Neutrophil (primary cell): ENCODE data around the gene DCLRE1B.

Experiments
- H3K27ac ChIP-seq: fragments of 200-600 bp; sonication (generic); 2 replicates; pipeline ENCODE4 v1.5.1; 2016; ENCODE audit warnings: mild to moderate bottlenecking, moderate library complexity
- H3K27me3 ChIP-seq: fragments of 200-600 bp; sonication (generic); 2 replicates; pipeline ENCODE4 v1.6.0; 2016; ENCODE audit warnings: mild to moderate bottlenecking
- H3K36me3 ChIP-seq: fragments of 200-600 bp; sonication (generic); 2 replicates; pipeline ENCODE4 v1.5.1; 2017
- H3K4me1 ChIP-seq, 2 experiments: fragments of 200-600 bp in 1 of 2; sonication (generic) in 1 of 2; 1 replicate in 1 of 2; 2 replicates in 1 of 2; pipeline versions ENCODE4 v1.5.1 to v1.6.1; 2013 to 2016; ENCODE audit warnings: low read depth in 1 of 2, low read length in 1 of 2, mild to moderate bottlenecking in 1 of 2, moderate library complexity in 1 of 2; ENCODE audit not compliant: control insufficient read depth in 1 of 2, insufficient read depth in 1 of 2
- H3K4me3 ChIP-seq, 2 experiments: fragments of 200-600 bp in 1 of 2; sonication (generic) in 1 of 2; 1 replicate in 1 of 2; 2 replicates in 1 of 2; pipeline ENCODE4 v1.5.1; 2013 to 2016; ENCODE audit warnings: low read depth in 1 of 2, low read length in 1 of 2, mild to moderate bottlenecking in 1 of 2, moderate library complexity in 1 of 2
- H3K9me3 ChIP-seq: fragments of 200-600 bp; sonication (generic); 2 replicates; pipeline ENCODE4 v1.5.1; 2016
- TF ChIP-seq, protein P1 (sequence below): fragments of 200-600 bp; sonication (generic); IDR thresholded peaks from 2 replicates; pipeline ENCODE4 v1.5.1; 2016; ENCODE audit warnings: antibody characterized with exemption

Gene DCLRE1B

DNA sequence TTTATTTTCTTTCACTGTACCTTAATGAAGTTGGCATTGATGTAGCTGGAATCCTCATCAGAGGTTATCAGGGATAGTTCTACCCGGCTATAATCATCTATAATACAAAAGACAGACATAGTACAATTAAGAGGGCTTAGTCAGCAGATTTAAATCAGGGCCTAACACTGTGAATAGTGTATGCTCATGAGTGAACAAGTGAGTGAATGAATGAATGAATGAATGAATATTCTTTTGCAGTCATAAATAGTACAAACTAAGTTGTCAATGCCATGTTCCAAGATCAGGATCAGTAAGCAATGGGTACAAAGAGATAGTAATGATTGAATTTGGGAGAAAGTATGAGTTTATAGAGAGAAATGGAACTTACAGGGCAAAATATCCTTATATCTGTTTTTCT, 46.1 kb upstream of the DCLRE1B start:
- peaks cover 28% of the 10 kb centered on the region for H3K36me3 ChIP-seq
- no peaks in the 10 kb centered on the region for H3K27me3 ChIP-seq
- peak overlapping the region; percentile 81 for H3K27ac ChIP-seq
- no peaks in the 10 kb centered on the region for H3K9me3 ChIP-seq
- peak overlapping the region in 1 of 2 experiments; percentile 24 for H3K4me3 ChIP-seq
- TF ChIP-seq, protein P1, sequence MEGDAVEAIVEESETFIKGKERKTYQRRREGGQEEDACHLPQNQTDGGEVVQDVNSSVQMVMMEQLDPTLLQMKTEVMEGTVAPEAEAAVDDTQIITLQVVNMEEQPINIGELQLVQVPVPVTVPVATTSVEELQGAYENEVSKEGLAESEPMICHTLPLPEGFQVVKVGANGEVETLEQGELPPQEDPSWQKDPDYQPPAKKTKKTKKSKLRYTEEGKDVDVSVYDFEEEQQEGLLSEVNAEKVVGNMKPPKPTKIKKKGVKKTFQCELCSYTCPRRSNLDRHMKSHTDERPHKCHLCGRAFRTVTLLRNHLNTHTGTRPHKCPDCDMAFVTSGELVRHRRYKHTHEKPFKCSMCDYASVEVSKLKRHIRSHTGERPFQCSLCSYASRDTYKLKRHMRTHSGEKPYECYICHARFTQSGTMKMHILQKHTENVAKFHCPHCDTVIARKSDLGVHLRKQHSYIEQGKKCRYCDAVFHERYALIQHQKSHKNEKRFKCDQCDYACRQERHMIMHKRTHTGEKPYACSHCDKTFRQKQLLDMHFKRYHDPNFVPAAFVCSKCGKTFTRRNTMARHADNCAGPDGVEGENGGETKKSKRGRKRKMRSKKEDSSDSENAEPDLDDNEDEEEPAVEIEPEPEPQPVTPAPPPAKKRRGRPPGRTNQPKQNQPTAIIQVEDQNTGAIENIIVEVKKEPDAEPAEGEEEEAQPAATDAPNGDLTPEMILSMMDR: no peak
- H3K4me1 ChIP-seq: peaks cover 49 to 60% of the 10 kb centered on the region in 2 experiments

- Histone ChIP-seq H3K27ac (peak overlapping the region; percentile 81), H3K4me3 (peak overlapping the region; percentile 24 to 28)
- TF ChIP-seq, protein P1: no peak
These were observed 45.5 kb upstream of the DCLRE1B start for GRCh38 chr1:113859478-113860175.

DNA sequence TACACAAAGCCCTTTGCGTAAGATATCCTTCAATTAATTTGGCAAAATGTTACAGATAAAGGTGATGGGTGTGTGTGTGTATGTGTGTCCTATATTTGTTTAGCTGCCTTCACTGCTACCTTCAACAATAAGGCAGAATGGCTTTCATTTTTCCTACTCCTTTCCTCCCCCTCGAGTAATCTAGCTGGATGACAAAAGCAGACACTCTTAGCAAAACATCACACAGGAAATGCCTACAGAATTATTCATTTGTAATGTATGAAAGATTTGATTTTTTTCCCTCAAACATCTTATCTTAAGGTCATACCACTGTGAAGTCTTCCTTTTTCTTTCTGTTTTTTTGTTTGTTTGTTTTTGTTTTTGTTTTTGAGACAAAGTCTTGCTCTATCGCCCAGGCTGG, 44.2 kb upstream of the DCLRE1B start:
- no peak overlapping the region for H3K4me3 ChIP-seq
- H3K27ac ChIP-seq: peak overlapping the region; percentile 81
- peaks cover 12% of the 10 kb centered on the region for H3K36me3 ChIP-seq
- TF ChIP-seq, protein P1: no peak
- no peaks in the 10 kb centered on the region for H3K27me3 ChIP-seq
- no peaks in the 10 kb centered on the region for H3K9me3 ChIP-seq
- H3K4me1 ChIP-seq: peaks cover 49 to 60% of the 10 kb centered on the region in 2 experiments

More at GRCh38 chr1:113859478-113860175, 45.5 kb upstream of the DCLRE1B start:
- H3K4me1 ChIP-seq: peaks cover 49 to 60% of the 10 kb centered on the region in 2 experiments
- peaks cover 21% of the 10 kb centered on the region for H3K36me3 ChIP-seq
- no peaks in the 10 kb centered on the region for H3K27me3 ChIP-seq
- no peaks in the 10 kb centered on the region for H3K9me3 ChIP-seq

DNA sequence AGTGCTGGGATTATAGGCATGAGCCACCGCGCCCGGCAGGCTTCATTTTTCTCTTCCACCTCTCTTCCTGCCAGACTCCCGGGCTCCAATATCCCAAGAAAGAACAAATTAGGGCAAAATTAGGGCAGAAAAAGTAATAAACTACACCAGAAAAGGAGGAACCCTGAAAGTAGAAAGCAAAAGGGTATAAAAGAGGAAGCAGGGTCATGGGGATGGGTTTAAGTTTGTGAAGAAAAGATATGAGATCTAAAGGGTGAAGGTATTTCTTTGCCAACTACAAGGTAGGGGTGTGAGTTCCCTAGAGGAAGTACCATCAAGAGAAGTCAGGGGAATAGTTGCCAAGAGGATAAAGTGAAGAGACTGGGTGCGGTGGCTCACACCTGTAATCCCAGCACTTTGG, 43.5 kb upstream of the DCLRE1B start:
- Histone ChIP-seq H3K4me3 (no peak overlapping the region), H3K27me3 (no peaks in the 10 kb centered on the region), H3K4me1 (peaks cover 53 to 66% of the 10 kb centered on the region in 2 experiments), H3K9me3 (no peaks in the 10 kb centered on the region), H3K27ac (peak overlapping the region; percentile 81), H3K36me3 (peaks cover 5% of the 10 kb centered on the region)
- TF ChIP-seq, protein P1: no peak

DNA sequence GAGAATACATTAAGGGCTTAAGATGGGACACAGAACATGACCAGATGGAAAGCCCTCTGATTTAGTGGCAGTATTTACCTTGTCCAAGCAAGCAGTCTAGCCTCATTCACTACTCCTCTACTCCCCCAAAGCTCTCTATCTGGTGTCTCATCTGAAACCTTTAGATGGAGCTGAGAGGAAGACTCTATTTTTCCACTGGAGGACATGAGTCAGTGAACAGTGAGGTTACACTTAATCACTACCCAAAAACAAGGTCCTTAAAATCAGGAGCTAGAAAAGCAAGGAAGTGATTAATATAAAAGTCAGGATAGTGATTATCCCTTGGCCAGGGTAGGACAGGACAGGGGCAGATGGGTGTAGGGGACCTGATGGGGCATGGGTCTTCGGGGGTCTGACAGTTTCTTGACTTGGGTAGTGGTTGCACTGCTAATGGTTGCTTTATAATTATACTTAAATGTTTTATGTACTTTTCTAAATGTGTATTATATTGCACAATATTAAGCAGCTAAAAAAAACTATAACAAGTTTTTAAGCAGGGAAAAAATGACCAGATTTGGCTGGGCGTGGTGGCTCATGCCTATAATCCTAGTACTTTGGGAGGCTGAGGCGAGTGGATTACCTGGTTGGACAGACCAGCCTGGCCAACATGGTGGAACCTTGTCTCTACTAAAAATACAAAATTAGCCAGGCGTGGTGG, 36.6 kb upstream of the DCLRE1B start:
- Histone ChIP-seq H3K36me3 (no peaks in the 10 kb centered on the region), H3K27ac (peak overlapping the region; percentile 92), H3K9me3 (no peaks in the 10 kb centered on the region), H3K4me1 (peaks cover 71 to 72% of the 10 kb centered on the region in 2 experiments), H3K4me3 (no peak overlapping the region), H3K27me3 (no peaks in the 10 kb centered on the region)
- TF ChIP-seq, protein P1: no peak
